Measurements from ENCODE around the gene RPS2.
A peak's percentile ranks its signal among the peaks of the same experiment; 100 is the strongest.
"Not testable (repeated sequence)": the region's sequence is repeated elsewhere in the genome, so short reads cannot be mapped to it uniquely, and the experiment has no call there.

RPS2 gene

DNA sequence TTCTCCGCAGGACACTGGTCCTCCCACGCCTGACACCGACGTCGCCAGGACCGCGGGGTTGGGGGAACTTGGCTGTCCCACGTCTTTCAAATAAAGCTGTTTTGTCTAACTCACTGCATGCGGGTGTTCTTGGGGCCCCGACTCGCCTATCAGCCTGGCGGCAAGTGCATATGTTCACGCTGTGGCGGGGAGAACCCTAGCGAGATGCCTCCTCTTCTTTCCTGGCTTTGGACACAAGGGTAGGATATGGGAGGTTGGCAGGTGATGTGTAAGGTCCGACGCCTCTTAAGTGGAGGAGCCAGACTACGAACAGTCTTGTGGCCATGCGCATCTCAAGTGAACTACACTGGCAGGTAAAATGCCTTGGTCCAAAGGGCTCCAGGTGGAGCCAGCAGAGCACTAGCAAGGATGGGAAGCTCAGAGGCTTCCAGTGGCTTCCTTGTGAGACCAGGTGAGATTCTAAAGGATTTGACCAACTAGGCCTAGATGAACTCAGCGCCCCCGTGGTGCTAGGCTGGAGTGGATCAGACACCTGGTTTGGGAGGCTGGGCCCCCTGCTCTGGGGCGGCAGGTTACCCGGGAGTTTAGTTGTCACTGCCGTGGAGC, 873 bp upstream of the RPS2 start:
- H3K36me3 ChIP-seq (ENCODE audit: control insufficient read depth, insufficient read depth, low read length) = peaks cover 21% of the 10 kb centered on the region
- TF ChIP-seq, protein P1, sequence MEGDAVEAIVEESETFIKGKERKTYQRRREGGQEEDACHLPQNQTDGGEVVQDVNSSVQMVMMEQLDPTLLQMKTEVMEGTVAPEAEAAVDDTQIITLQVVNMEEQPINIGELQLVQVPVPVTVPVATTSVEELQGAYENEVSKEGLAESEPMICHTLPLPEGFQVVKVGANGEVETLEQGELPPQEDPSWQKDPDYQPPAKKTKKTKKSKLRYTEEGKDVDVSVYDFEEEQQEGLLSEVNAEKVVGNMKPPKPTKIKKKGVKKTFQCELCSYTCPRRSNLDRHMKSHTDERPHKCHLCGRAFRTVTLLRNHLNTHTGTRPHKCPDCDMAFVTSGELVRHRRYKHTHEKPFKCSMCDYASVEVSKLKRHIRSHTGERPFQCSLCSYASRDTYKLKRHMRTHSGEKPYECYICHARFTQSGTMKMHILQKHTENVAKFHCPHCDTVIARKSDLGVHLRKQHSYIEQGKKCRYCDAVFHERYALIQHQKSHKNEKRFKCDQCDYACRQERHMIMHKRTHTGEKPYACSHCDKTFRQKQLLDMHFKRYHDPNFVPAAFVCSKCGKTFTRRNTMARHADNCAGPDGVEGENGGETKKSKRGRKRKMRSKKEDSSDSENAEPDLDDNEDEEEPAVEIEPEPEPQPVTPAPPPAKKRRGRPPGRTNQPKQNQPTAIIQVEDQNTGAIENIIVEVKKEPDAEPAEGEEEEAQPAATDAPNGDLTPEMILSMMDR (IDR thresholded peaks at IDR 0.05; ENCODE audit: insufficient read depth, low read length, poor library complexity, severe bottlenecking) = no peak
- H3K4me3 ChIP-seq (replicated peaks; ENCODE audit: low read depth, low read length) = peak overlapping the region; percentile 83
- DNase-seq (ENCODE audit: extremely low read depth, insufficient read length) = no peak
- H3K27me3 ChIP-seq (replicated peaks; ENCODE audit: control insufficient read depth, insufficient read depth, low read length) = no peaks in the 10 kb centered on the region

DNA sequence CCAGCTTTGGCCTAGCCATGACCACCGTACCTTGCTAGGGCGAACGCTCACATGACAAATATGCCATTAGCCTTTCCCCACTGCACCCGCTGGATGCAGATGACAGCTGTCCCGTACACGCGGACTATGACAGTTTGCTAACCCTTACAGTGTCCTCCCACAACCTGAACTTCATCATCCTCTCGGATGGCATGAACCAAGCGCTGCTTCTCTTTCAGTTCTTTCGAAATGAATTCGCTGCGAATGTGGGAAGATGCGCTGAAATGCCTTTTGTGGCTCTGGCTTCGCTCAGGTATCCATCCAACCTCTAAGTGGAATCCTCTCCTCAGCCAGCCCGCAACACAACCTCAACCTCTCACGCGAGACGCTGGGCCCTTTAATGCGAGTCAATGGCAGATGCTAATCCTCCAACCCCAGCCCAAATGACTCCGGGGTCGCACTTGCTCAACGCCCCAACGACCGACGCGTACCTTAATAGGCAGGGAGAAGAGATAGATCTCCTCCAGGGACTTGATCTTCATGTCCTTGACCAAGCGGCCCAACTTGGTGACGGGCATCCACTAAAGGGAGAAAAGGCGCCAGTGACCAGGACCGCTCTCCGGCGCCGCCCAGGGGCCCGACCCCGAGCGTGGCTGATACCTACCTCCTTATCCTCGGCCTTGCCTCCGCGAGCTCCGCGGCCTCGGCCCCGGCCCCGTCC, 670 bp downstream of the RPS2 start:
- TF ChIP-seq, protein P1 (IDR thresholded peaks at IDR 0.05; ENCODE audit: insufficient read depth, low read length, poor library complexity, severe bottlenecking) = peak; percentile 32
- Histone ChIP-seq H3K4me3 (replicated peaks; ENCODE audit: low read depth, low read length) (peak overlapping the region; percentile 83), H3K27me3 (replicated peaks; ENCODE audit: control insufficient read depth, insufficient read depth, low read length) (no peaks in the 10 kb centered on the region), H3K36me3 (ENCODE audit: control insufficient read depth, insufficient read depth, low read length) (peaks cover 21% of the 10 kb centered on the region)
- peak; percentile 67 for DNase-seq (ENCODE audit: extremely low read depth, insufficient read length)

DNA sequence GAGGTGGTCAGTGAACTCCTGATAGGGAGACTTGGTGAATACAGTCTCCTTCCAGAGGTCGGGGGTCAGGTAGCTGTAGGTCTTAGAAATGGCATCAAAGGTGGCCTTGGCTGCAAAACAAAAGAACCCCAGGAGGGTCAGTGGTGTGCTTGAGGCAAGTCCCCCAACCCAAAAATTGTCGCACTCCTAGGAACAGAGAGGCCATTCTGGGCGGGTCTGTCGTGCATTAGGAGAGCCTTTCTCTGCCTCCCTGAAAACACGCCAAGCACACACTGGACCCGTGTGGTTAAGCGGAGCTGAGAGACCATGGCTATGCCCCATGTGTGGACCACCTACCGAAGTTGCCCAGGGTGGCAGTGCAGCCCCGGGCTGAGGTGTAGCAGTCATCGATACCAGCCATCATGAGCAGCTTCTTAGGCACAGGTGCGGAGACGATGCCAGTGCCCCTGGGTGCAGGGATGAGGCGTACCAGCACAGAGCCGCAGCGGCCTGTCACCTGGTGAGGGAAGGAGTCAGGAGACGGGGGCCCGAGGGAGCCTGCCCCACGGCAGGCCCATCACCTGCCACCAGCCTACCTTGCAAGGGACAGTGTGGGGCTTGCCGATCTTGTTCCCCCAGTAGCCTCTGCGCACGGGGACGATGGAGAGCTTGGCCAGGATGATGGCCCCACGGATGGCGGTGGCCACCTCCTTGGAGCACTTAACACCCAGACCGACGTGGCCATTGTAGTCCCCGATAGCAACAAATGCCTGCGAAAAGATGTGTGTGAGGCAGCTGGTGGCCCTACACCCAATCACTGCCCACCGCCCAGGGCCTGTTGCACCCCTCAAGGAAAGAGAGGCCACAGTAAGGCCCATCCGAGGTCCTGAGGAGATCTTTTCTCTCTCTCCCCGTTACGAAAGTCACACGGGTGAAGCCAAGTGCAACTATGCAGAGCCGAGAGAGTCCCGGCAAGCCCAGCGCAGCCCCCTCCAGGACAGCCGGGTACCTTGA, 2.2 kb downstream of the RPS2 start:
- Histone ChIP-seq H3K36me3 (ENCODE audit: control insufficient read depth, insufficient read depth, low read length) (peaks cover 21% of the 10 kb centered on the region), H3K4me3 (replicated peaks; ENCODE audit: low read depth, low read length) (peak overlapping the region; percentile 83)
- not testable (repeated sequence) for H3K27me3 ChIP-seq (replicated peaks; ENCODE audit: control insufficient read depth, insufficient read depth, low read length)
- peak; percentile 21 for DNase-seq (ENCODE audit: extremely low read depth, insufficient read length)

DNA sequence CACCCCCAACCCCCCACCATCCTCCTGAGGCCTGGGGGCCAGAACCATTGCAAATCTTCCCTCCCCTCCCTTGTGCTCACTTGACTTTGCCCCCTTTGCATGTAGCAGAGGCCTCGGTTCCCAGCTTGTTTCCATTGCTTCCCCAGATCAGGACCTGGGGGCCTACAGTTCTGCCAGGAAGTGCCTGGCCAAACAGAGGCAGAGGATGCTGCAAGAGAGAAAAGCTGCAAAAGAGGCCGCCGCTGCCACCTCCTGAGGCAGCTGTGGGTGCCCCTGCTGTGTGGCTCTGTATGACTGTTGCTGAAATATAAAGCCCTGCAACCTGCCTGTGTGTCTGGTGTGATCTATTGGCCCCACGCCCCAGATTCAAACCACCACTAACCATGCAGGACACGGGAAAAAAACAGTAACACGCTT, 3.0 kb downstream of the RPS2 start:
- H3K27me3 ChIP-seq (replicated peaks; ENCODE audit: control insufficient read depth, insufficient read depth, low read length) = no peaks in the 10 kb centered on the region
- DNase-seq (ENCODE audit: extremely low read depth, insufficient read length) = peak; percentile 25
- TF ChIP-seq, protein P1 (IDR thresholded peaks at IDR 0.05; ENCODE audit: insufficient read depth, low read length, poor library complexity, severe bottlenecking) = no peak
- peaks cover 21% of the 10 kb centered on the region for H3K36me3 ChIP-seq (ENCODE audit: control insufficient read depth, insufficient read depth, low read length)
- peak overlapping the region; percentile 13; the same call in 1 of the 2 replicates for H3K4me3 ChIP-seq (replicated peaks; ENCODE audit: low read depth, low read length)

DNA sequence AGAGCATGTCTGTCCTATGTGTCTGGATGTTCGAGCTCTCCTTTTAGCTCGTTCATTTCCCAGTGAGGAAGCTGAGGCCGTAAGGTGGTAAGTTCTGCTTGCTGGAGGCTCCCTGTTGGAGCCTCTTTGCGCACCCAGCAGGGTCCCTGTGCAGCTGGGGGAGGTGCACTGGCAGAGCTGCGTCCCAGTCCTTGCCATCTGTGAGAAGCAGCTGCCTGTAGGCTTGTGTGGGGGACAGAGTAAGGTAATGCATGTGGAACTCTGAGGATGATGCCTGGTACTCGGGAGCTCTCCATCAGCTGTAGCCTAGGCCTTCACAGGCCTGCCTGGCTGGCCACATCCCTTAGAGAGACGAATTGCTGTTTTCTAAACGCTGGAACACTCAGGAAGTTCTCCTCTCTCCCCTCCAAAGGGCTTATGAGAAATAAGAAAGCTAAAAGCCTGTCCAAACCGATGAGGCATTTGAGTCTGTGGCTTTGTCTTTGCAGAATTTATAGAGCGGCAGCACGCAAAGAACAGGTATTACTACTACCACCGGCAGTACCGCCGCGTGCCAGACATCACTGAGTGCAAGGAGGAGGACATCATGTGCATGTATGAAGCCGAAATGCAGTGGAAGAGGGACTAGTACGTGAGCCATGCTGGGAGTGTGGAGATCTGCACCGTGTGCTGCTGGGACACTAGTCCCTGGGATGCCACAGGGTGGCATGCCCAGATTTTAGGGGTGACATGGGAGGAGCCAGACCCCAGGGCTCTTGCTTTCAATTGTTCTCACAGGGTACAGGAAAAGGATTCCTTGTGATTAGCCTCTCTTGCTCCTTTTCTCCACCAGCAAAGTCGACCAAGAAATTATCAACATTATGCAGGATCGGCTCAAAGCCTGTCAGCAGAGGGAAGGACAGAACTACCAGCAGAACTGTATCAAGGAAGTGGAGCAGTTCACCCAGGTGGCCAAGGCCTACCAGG, 3.7 kb downstream of the RPS2 start:
- DNase-seq (ENCODE audit: extremely low read depth, insufficient read length) = peak; percentile 74
- H3K4me3 ChIP-seq (replicated peaks; ENCODE audit: low read depth, low read length) = peak overlapping the region; percentile 69
- TF ChIP-seq, protein P1 (IDR thresholded peaks at IDR 0.05; ENCODE audit: insufficient read depth, low read length, poor library complexity, severe bottlenecking) = no peak
- H3K27me3 ChIP-seq (replicated peaks; ENCODE audit: control insufficient read depth, insufficient read depth, low read length) = no peaks in the 10 kb centered on the region
- peaks cover 21% of the 10 kb centered on the region for H3K36me3 ChIP-seq (ENCODE audit: control insufficient read depth, insufficient read depth, low read length)

All from GM06990 (cell line).